Right cardiac atrium (tissue), 5 donors: ENCODE measurements around the gene GNAI1. TPM values are rescaled to one million over a fixed set of nuclear protein-coding genes. Genes with fewer than 3 reads are reported as not detected.

Experiments used
- ATAC-seq, 2 donors: fragments of 200-7000 bp; cut with Tn5 transposase; one replicate each; pipeline versions ENCODE4 v1.8.0 to v1.9.1; 2020; ENCODE audit warnings: moderate library complexity in 2 of 2, mild to moderate bottlenecking in 1 of 2
- DNase-seq, 3 donors: peaks; one replicate each; pipeline ENCODE4 v3.0.0-alpha.2; 2020
- H3K27ac ChIP-seq: one replicate; pipeline ENCODE4 v1.5.1; 2013; ENCODE audit warnings: mild to moderate bottlenecking, low read length, control low read depth, moderate library complexity
- H3K27me3 ChIP-seq: one replicate; pipeline ENCODE4 v1.6.1; 2013; ENCODE audit not compliant: control insufficient read depth, insufficient read depth
- H3K4me1 ChIP-seq: one replicate; pipeline ENCODE4 v1.6.1; 2013; ENCODE audit warnings: low read length; ENCODE audit not compliant: control insufficient read depth, insufficient read depth
- H3K4me3 ChIP-seq: one replicate; pipeline ENCODE4 v1.5.1; 2013; ENCODE audit warnings: low read length, control low read depth
- H3K9me3 ChIP-seq: one replicate; pipeline ENCODE4 v1.6.1; 2013; ENCODE audit warnings: low read length; ENCODE audit not compliant: control insufficient read depth
- WGBS: extraction: QIAGEN DNeasy Blood & Tissue Kit; methylation state at CpG from one replicate; pipeline ENCODE4 v1.1.7; 2013; 5-methylcytosine and 5-hydroxymethylcytosine counted together
- intact Hi-C, 4 donors: fragments of 100-400 bp; cut with DNase I; formaldehyde crosslinking; loops; one replicate each; pipeline versions ENCODE4 v1.11.0 to v1.14.0; 2022 to 2023
- polyA plus RNA-seq: library from polyadenylated mRNA; stranded (reverse); fragments of 200-250 nt; gene quantifications from one replicate; pipeline ENCODE4 v1.2.3, GENCODE V29; 2013
- total RNA-seq, 4 donors: library from RNA; stranded (reverse); fragmentation: NEBNext Ultra II Directional; extraction: Animal tissue kit (Norgen Biotek cat#: 25700); gene quantifications; one replicate each; pipeline ENCODE4 v1.2.1, GENCODE V29; 2021
- donor health status: healthy with polysubstance abuse.
- donor health status: DM: no; HTN: yes; CAD: no.
- donor health status: DM: no; HTN: no; CAD: no.
- donor health status: DM: no; HTN: yes; CAD: no; lungs with severe emphysema.
- donor health status: DM: yes; HTN: yes; CAD: no.

Gene GNAI1
- total and polyA plus RNA-seq, 5 donors, result 7.5 to 10.2 (median 9.0) TPM

- DNase-seq (no peak), ATAC-seq (no peak)
- Histone ChIP-seq H3K4me3 (no peak overlapping the region), H3K27ac (no peak overlapping the region), H3K27me3 (no peaks in the 10 kb centered on the region), H3K9me3 (no peaks in the 10 kb centered on the region), H3K4me1 (no peaks in the 10 kb centered on the region)
- 65% methylated on average over 3 of the region's 3 CpGs for WGBS
- intact Hi-C loops, result loop anchor here in 2 of 4 donors (10.0 kb wide), 1 partner anchor 152 kb away; no protein-coding TSS in a partner anchor
These were observed 2.0 kb upstream of the GNAI1 start for GRCh38 chr7:80132594-80132993.

GRCh38 chr7:80133361-80134114 is 1.1 kb upstream of the GNAI1 start:
- no peak for DNase-seq
- no peaks in the 10 kb centered on the region for H3K27me3 ChIP-seq
- no peaks in the 10 kb centered on the region for H3K4me1 ChIP-seq
- H3K4me3 ChIP-seq, result no peak overlapping the region
- intact Hi-C loops, result loop anchor here in 2 of 4 donors (10.0 kb wide), 1 partner anchor 151 kb away; no protein-coding TSS in a partner anchor
- no peak for ATAC-seq
- H3K9me3 ChIP-seq, result no peaks in the 10 kb centered on the region
- WGBS, result 54% methylated on average over 8 of the region's 8 CpGs
- H3K27ac ChIP-seq, result no peak overlapping the region

DNA sequence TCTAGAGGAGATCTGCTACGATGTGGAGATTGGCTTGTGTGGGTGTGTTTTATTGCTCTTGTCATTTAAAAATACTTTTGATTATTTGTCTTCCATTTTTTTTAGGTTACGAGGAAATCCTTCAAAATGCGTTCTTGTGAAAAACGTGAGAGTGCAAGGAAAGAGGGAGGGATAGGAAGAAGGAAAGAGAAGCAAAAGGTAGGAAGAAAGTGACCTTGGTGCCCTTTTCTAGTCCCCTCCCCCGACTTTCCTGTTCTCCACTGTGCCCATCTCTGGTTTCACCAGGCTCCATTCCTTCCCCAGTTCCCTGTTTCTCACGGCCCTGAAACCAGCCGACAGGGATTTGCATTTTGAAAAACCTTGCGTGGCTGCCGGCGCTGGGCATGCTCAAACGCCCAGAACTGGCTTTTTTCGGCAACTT is 506 bp upstream of the GNAI1 start:
- 15% methylated on average over 12 of the region's 12 CpGs for WGBS
- no peak for DNase-seq
- H3K27ac ChIP-seq, result peak overlapping the region; percentile 14
- H3K4me3 ChIP-seq, result peak overlapping the region; percentile 89
- H3K9me3 ChIP-seq, result no peaks in the 10 kb centered on the region
- intact Hi-C loops, result loop anchor here in 2 of 4 donors (10.0 kb wide), 1 partner anchor 151 kb away; no protein-coding TSS in a partner anchor
- no peaks in the 10 kb centered on the region for H3K4me1 ChIP-seq
- ATAC-seq, result no peak
- H3K27me3 ChIP-seq, result no peaks in the 10 kb centered on the region

DNA sequence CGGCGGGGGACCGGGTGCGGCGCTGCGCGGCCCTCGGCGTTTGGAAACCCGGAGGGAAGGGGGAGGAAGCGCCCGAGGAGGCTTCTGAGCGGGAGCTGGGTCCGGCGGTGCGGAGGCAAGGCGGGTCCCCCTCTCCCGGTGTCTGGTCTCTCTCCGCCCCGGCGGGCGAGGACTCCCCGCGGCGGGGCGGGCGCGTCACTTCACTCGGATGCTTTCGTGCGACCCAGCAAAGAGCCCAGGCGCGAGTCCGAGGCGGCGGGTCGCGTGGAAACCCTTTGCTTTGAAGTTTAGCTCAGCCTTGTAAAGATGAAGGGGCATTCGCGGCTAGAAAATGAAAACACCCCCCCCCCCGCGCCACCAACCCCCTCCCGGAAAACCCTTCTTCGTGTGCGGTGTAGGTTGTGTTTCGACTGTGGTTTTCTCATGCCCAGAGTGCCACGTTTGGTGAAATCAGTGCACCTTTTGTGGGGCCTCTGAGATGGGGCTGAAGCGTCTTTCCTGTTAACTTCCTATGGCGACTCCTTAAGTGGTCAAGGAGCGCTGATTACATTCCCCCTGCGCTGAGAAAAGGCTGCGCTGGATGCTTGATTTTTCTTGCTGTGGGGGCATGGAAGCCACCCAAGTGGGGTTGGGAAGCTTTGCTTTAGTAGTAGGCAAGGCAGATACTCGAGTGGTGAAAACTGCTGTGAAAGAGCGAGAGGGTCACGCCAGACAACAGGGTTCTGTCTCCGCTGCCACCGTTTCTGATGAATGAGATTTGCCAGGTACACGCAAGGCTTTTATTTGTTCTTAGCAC is 876 bp downstream of the GNAI1 start:
- H3K9me3 ChIP-seq, result no peaks in the 10 kb centered on the region
- WGBS, result under 1% methylated on average over 58 of the region's 58 CpGs
- DNase-seq (peak in 2 of 3 donors; percentile 33 to 68), ATAC-seq (peak; percentile 72 to 76)
- intact Hi-C loops, result loop anchor here in 2 of 4 donors (10.0 kb wide), 1 partner anchor 149 kb away; no protein-coding TSS in a partner anchor
- H3K27me3 ChIP-seq, result no peaks in the 10 kb centered on the region
- no peaks in the 10 kb centered on the region for H3K4me1 ChIP-seq
- peak overlapping the region; percentile 89 for H3K4me3 ChIP-seq
- peak overlapping the region; percentile 81 for H3K27ac ChIP-seq

DNA sequence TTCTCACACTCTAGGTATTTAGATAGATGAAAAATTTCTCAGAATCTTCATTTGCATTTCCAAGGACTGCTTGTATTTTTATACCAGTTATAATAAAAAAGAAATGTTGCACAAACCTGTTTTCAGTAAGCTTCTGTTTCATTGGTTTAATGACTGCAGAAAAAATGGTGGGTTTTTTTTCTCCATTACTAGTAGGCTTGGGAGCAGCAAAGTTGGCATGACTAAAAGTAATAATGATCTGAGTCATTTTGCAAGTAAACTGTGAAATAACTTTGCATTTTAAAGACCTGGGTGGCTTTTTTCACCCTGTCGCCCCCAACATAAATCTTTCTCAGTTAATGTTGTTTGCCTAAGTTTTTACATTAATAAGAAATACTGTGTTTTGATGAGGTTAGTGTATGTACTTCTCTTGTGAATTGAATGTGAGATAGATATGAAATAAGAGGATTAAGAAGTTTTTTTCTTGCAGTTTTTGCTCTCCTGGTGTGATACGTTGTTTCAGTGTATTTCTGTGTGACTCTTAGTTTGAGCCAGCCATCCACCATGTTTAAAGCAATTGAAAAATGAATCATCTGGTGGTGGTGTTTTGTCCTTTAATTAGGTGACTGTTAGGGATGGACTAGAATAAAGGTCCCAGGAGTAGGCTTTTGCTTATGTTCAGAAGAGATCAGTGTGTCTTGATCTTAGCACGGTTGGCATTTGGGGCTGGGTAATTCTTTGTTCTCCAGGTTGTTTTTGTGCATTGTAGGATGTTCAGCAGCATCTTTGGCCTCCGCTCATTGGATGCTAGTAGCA is 1.8 kb downstream of the GNAI1 start:
- Histone ChIP-seq H3K27ac (no peak overlapping the region), H3K27me3 (no peaks in the 10 kb centered on the region), H3K4me1 (no peaks in the 10 kb centered on the region), H3K9me3 (no peaks in the 10 kb centered on the region), H3K4me3 (peak overlapping the region; percentile 89)
- DNase-seq, result no peak
- ATAC-seq, result no peak
- intact Hi-C loops, result loop anchor here in 2 of 4 donors (10.0 kb wide), 1 partner anchor 148 kb away; no protein-coding TSS in a partner anchor
- WGBS, result 65% methylated on average over 4 of the region's 4 CpGs

- WGBS, result 89% methylated on average over 12 of the region's 12 CpGs
- no peaks in the 10 kb centered on the region for H3K9me3 ChIP-seq
- H3K4me1 ChIP-seq, result no peaks in the 10 kb centered on the region
- no peak overlapping the region for H3K4me3 ChIP-seq
- no peak overlapping the region for H3K27ac ChIP-seq
- ATAC-seq (no peak), DNase-seq (no peak)
- no peaks in the 10 kb centered on the region for H3K27me3 ChIP-seq
- intact Hi-C loops, result loop anchor here in 2 of 4 donors (10.0 kb wide), 1 partner anchor 147 kb away; no protein-coding TSS in a partner anchor
These were observed 2.8 kb downstream of the GNAI1 start for GRCh38 chr7:80137410-80137809.

- H3K9me3 ChIP-seq, result no peaks in the 10 kb centered on the region
- intact Hi-C loops, result loop anchor here in 2 of 4 donors (10.0 kb wide), 1 partner anchor 146 kb away; no protein-coding TSS in a partner anchor
- no peak overlapping the region for H3K4me3 ChIP-seq
- H3K4me1 ChIP-seq, result no peaks in the 10 kb centered on the region
- no peaks in the 10 kb centered on the region for H3K27me3 ChIP-seq
- H3K27ac ChIP-seq, result no peak overlapping the region
- WGBS, result 42% methylated on average over 1 of the region's 1 CpG
- no peak for ATAC-seq
- DNase-seq, result no peak
These were observed 4.6 kb downstream of the GNAI1 start for GRCh38 chr7:80139236-80139635.

DNA sequence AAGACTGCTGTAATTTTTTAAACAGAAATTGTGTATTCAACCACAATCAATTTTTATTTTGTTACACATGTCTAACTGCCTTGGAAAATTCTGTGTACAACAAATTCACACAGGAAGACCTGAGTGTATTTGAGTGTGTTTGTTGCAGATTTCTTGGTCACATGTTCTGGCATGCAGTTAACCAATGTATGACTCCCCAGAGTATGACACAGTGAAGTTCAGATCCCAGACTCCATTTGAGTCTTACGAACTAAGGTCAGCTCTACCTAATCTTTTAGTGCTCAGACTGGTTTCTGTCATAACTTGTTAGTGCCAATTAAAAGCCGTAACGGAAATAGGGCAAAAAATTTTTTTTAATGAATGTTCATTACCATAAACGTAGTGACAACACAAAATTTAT is 5.8 kb downstream of the GNAI1 start:
- ATAC-seq (no peak), DNase-seq (no peak)
- H3K27ac ChIP-seq, result no peak overlapping the region
- intact Hi-C loops, result no loop called here
- H3K4me1 ChIP-seq, result no peaks in the 10 kb centered on the region
- 97% methylated on average over 4 of the region's 4 CpGs for WGBS
- no peaks in the 10 kb centered on the region for H3K9me3 ChIP-seq
- H3K27me3 ChIP-seq, result no peaks in the 10 kb centered on the region
- H3K4me3 ChIP-seq, result no peak overlapping the region

DNA sequence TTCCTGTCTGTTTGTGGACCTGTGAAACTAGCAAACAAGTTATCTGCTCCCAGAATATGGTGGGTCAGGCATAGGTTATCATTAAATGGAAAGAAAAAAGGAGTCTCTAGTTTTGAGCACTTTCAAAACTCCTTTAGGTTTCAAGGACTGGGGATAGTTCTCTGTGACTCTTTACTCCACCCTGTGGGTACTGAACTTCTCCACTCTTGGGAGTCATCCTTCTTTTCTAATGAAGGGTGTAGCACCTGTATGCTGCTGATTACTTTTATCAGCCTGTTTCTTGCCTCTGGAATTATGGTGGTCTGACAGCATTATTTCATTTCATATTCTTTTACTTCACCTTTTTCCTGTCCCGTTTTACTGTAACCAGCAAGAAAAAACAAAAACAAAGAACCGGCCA is 6.7 kb downstream of the GNAI1 start:
- DNase-seq (no peak), ATAC-seq (no peak)
- intact Hi-C loops, result no loop called here
- Histone ChIP-seq H3K9me3 (no peaks in the 10 kb centered on the region), H3K4me3 (no peak overlapping the region), H3K27ac (no peak overlapping the region), H3K27me3 (no peaks in the 10 kb centered on the region), H3K4me1 (peaks cover 5% of the 10 kb centered on the region)
- WGBS, result 84% methylated on average over 2 of the region's 2 CpGs

- no peak for ATAC-seq
- no peaks in the 10 kb centered on the region for H3K9me3 ChIP-seq
- 87% methylated on average over 1 of the region's 1 CpG for WGBS
- no peak overlapping the region for H3K27ac ChIP-seq
- intact Hi-C loops, result no loop called here
- peaks cover 5% of the 10 kb centered on the region for H3K4me1 ChIP-seq
- DNase-seq, result no peak
- no peaks in the 10 kb centered on the region for H3K27me3 ChIP-seq
- H3K4me3 ChIP-seq, result no peak overlapping the region
These were observed 8.4 kb downstream of the GNAI1 start for GRCh38 chr7:80142853-80143580.
